Astrocyte (in vitro differentiated cells and primary cell): ENCODE data around the gene SMIM12.

Experiments
- EZH2 ChIP-seq: IDR thresholded peaks from 2 replicates; pipeline ENCODE4 v1.6.1; 2012; ENCODE audit warnings: mild to moderate bottlenecking, low read length, inconsistent platforms; ENCODE audit not compliant: insufficient read depth
- TF ChIP-seq, protein P1 (sequence below): IDR thresholded peaks from 2 replicates; pipeline ENCODE4 v1.5.1; 2011; ENCODE audit warnings: low read depth, mild to moderate bottlenecking, inconsistent platforms, low read length, moderate library complexity; ENCODE audit not compliant: insufficient read depth

DNA sequence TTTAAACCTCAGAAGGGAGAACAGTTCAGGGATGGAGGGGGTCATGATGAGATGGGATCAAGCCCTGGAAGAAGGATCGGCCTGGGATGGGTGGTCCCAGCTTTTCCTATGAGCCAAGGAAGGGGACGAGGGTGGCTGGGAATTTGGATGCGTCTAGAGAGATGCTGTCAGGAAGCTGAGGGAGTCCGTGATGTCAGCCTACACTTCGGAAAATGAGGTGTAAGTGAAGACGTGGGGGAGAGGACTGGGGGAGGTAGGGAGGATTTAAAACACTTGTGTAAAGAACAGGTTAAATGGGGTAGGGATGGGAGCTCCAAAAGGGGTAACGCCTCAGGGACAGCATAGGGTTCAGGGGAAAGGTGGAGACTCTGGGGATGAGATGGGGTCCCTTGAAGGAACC, 42.4 kb upstream of the SMIM12 start:
- TF ChIP-seq, protein P1, sequence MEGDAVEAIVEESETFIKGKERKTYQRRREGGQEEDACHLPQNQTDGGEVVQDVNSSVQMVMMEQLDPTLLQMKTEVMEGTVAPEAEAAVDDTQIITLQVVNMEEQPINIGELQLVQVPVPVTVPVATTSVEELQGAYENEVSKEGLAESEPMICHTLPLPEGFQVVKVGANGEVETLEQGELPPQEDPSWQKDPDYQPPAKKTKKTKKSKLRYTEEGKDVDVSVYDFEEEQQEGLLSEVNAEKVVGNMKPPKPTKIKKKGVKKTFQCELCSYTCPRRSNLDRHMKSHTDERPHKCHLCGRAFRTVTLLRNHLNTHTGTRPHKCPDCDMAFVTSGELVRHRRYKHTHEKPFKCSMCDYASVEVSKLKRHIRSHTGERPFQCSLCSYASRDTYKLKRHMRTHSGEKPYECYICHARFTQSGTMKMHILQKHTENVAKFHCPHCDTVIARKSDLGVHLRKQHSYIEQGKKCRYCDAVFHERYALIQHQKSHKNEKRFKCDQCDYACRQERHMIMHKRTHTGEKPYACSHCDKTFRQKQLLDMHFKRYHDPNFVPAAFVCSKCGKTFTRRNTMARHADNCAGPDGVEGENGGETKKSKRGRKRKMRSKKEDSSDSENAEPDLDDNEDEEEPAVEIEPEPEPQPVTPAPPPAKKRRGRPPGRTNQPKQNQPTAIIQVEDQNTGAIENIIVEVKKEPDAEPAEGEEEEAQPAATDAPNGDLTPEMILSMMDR = no peak
- TF ChIP-seq EZH2 = no peak
